Smooth muscle cell (in vitro differentiated cells): ENCODE results near the gene ACTN4. TPM values are rescaled to one million over a fixed set of nuclear protein-coding genes. Genes with fewer than 3 reads are reported as not detected.

Experiments
- DNase-seq: peaks from one replicate; lab custom pipeline; 2025; ENCODE audit not compliant: unreplicated experiment; lab: John Stamatoyannopoulos, UW
- H2AFZ ChIP-seq: fragments of 200-600 bp; sonication (generic); 2 replicates; pipeline ENCODE4 v1.6.0; 2016; ENCODE audit warnings: antibody characterized with exemption, low read depth, mild to moderate bottlenecking
- H3F3A ChIP-seq: fragments of 200-600 bp; sonication (generic); 2 replicates; pipeline ENCODE4 v1.6.0; 2017; ENCODE audit warnings: antibody characterized with exemption, low read depth
- H3K27ac ChIP-seq: fragments of 200-600 bp; sonication (generic); 2 replicates; pipeline ENCODE4 v1.5.1; 2016; ENCODE audit warnings: low read depth, mild to moderate bottlenecking
- H3K27me3 ChIP-seq: fragments of 200-600 bp; sonication (generic); 2 replicates; pipeline ENCODE4 v1.6.1; 2016; ENCODE audit warnings: low read depth, mild to moderate bottlenecking
- H3K36me3 ChIP-seq: fragments of 200-600 bp; sonication (generic); 2 replicates; pipeline ENCODE4 v1.5.1; 2016; ENCODE audit warnings: low read depth
- H3K4me1 ChIP-seq: fragments of 200-600 bp; sonication (generic); 2 replicates; pipeline ENCODE4 v1.5.1; 2016; ENCODE audit warnings: low read depth
- H3K4me2 ChIP-seq: fragments of 200-600 bp; sonication (generic); 2 replicates; pipeline ENCODE4 v1.6.0; 2016; ENCODE audit warnings: mild to moderate bottlenecking
- H3K4me3 ChIP-seq: fragments of 200-600 bp; sonication (generic); 2 replicates; pipeline ENCODE4 v1.5.1; 2016; ENCODE audit warnings: mild to moderate bottlenecking
- H3K79me2 ChIP-seq: fragments of 200-600 bp; sonication (generic); 2 replicates; pipeline ENCODE4 v1.6.0; 2016; ENCODE audit warnings: low read depth, mild to moderate bottlenecking
- H3K9ac ChIP-seq: fragments of 200-600 bp; sonication (generic); 2 replicates; pipeline ENCODE4 v1.6.0; 2016; ENCODE audit warnings: low read depth
- H3K9me3 ChIP-seq: fragments of 200-600 bp; sonication (generic); replicated peaks from 2 replicates; pipeline ENCODE4 v1.5.1; 2016; ENCODE audit warnings: low read depth
- H4K20me1 ChIP-seq: fragments of 200-600 bp; sonication (generic); 2 replicates; pipeline ENCODE4 v1.6.0; 2016; ENCODE audit warnings: low read depth
- CTCF ChIP-seq: fragments of 200-600 bp; sonication (generic); IDR thresholded peaks from 2 replicates; pipeline ENCODE4 v1.5.1; 2017; ENCODE audit warnings: borderline replicate concordance, mild to moderate bottlenecking, antibody characterized with exemption; ENCODE audit not compliant: insufficient read depth, poor library complexity, severe bottlenecking
- WGBS: methylation state at CpG from one replicate; pipeline ENCODE4 v1.1.7; 2016; ENCODE audit warnings: low lambda C conversion rate; 5-methylcytosine and 5-hydroxymethylcytosine counted together
- polyA plus RNA-seq: library from polyadenylated mRNA; unstranded; fragments of >200 nt; fragmentation: Nextera tagmentation; extraction: Ambion mirVana; gene quantifications from 2 replicates; pipeline ENCODE4 v1.2.1, GENCODE V29; 2016
- total RNA-seq: library from RNA; depleted of rRNA; stranded (reverse); fragments of >200 nt; gene quantifications from 2 replicates; pipeline ENCODE4 v1.2.3, GENCODE V29; 2014

The ACTN4 gene
- total and polyA plus RNA-seq, 2 experiments from 2014 or later = 53.8 to 311 TPM

GRCh38 chr19:38781058-38781457 lies 133.6 kb downstream of the ACTN4 start:
- H3K4me2 ChIP-seq = no peak overlapping the region
- no peak overlapping the region for H2AFZ ChIP-seq
- no peak overlapping the region for H3K9ac ChIP-seq
- 89% methylated on average over 7 of the region's 7 CpGs for WGBS
- H3K4me1 ChIP-seq = no peaks in the 10 kb centered on the region
- H3K4me3 ChIP-seq = no peak overlapping the region
- H3K9me3 ChIP-seq = no peaks in the 10 kb centered on the region
- no peaks in the 10 kb centered on the region for H3K79me2 ChIP-seq
- H3K27ac ChIP-seq = no peak overlapping the region
- no peak for DNase-seq
- no peaks in the 10 kb centered on the region for H3K36me3 ChIP-seq
- no peaks in the 10 kb centered on the region for H3K27me3 ChIP-seq
- no peaks in the 10 kb centered on the region for H3F3A ChIP-seq
- H4K20me1 ChIP-seq = no peaks in the 10 kb centered on the region
- TF ChIP-seq CTCF = no peak

Other genes with a start within 250 kb of the ACTN4 start
- gene FAM98C, start 244.6 kb upstream of the ACTN4 start, total RNA-seq = 7.5 and 8.5 TPM in 2 replicates
- gene FAM98C, start 244.6 kb upstream of the ACTN4 start, polyA plus RNA-seq = 15.9 and 26.1 TPM in 2 replicates
- gene RASGRP4, start 221.4 kb upstream of the ACTN4 start, total RNA-seq = not detected in 2 replicates
- not detected in 2 replicates for gene RASGRP4, start 221.4 kb upstream of the ACTN4 start, polyA plus RNA-seq
- 0.13 and 0.31 TPM in 2 replicates for gene RYR1, start 214.0 kb upstream of the ACTN4 start, total RNA-seq
- gene RYR1, start 214.0 kb upstream of the ACTN4 start, polyA plus RNA-seq = 0.08 and 0.95 TPM in 2 replicates
- 0.22 and 2.1 TPM in 2 replicates for gene MAP4K1, start 29.7 kb upstream of the ACTN4 start, total RNA-seq
- 0.91 TPM in 1 of 2 replicates, not detected in the other for gene MAP4K1, start 29.7 kb upstream of the ACTN4 start, polyA plus RNA-seq
- gene EIF3K, start 28.5 kb upstream of the ACTN4 start, total RNA-seq = 324 and 334 TPM in 2 replicates
- 178 and 181 TPM in 2 replicates for gene EIF3K, start 28.5 kb upstream of the ACTN4 start, polyA plus RNA-seq
- gene CAPN12, start 96.8 kb downstream of the ACTN4 start, total RNA-seq = 3.2 and 5.5 TPM in 2 replicates
- gene CAPN12, start 96.8 kb downstream of the ACTN4 start, polyA plus RNA-seq = 1.4 and 6.5 TPM in 2 replicates
- gene LGALS7, start 125.9 kb downstream of the ACTN4 start, total RNA-seq = not detected in 2 replicates
- 3.4 TPM in 1 of 2 replicates, not detected in the other for gene LGALS7, start 125.9 kb downstream of the ACTN4 start, polyA plus RNA-seq
- gene LGALS7B, start 141.6 kb downstream of the ACTN4 start, total RNA-seq = 3.0 TPM in 1 of 2 replicates, not detected in the other
- gene LGALS7B, start 141.6 kb downstream of the ACTN4 start, polyA plus RNA-seq = 0.56 TPM in 1 of 2 replicates, not detected in the other
- not detected in 2 replicates for gene LGALS4, start 165.3 kb downstream of the ACTN4 start, total RNA-seq
- gene LGALS4, start 165.3 kb downstream of the ACTN4 start, polyA plus RNA-seq = 1.3 and 2.4 TPM in 2 replicates
- 41.4 and 47.6 TPM in 2 replicates for gene ECH1, start 184.1 kb downstream of the ACTN4 start, total RNA-seq
- gene ECH1, start 184.1 kb downstream of the ACTN4 start, polyA plus RNA-seq = 142 and 154 TPM in 2 replicates
- gene HNRNPL, start 202.3 kb downstream of the ACTN4 start, total RNA-seq = 170 and 174 TPM in 2 replicates
- gene HNRNPL, start 202.3 kb downstream of the ACTN4 start, polyA plus RNA-seq = 158 and 173 TPM in 2 replicates
- gene RINL, start 230.6 kb downstream of the ACTN4 start, total RNA-seq = 2.4 and 3.0 TPM in 2 replicates
- gene RINL, start 230.6 kb downstream of the ACTN4 start, polyA plus RNA-seq = 2.0 and 4.8 TPM in 2 replicates